NK-92 (cell line): ENCODE results near the gene EML5.

Experiments
- DNase-seq: peaks from one replicate; lab custom pipeline; 2025; ENCODE audit not compliant: unreplicated experiment; lab: John Stamatoyannopoulos, UW

Gene EML5

GRCh38 chr14:88729159-88729558 is 63.6 kb downstream of the EML5 start:
- no peak for DNase-seq

DNA sequence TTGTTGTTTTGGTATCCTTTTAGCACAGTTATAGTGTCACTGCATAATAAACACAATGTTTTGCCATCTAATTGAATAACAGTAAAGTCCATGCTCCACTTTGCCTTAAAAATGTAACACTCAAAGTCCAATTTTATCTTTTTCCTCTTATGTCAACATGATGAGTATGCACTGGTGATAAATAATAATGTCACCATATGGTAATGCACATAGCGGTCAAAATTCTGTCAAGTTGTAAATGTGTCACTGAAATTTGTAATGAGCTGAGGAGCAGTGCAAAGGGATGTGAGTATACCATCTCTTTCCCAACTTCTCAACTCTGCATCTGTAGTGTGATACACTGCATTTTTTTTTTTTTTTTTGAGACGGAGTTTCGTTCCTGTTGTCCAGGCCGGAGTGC is 65.7 kb downstream of the EML5 start:
- no peak for DNase-seq

DNA sequence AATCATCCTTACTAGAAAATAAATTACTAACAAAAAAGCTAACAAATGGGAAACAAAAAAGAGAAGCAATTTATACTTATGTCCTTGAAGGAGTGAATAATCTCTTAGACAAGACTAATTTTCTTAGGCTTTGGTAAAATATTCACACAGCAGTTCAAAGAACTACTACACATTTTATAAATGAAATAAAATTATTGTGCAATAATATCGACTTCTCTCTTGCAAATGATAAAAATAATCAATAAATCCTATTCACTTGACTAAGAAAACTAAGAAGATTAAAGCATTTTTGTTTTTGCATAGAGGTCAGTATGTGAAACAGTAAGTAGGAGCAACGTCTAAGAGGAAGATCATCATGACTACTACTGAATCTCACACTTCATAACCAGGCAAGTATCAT is 82.0 kb downstream of the EML5 start:
- DNase-seq: no peak

DNA sequence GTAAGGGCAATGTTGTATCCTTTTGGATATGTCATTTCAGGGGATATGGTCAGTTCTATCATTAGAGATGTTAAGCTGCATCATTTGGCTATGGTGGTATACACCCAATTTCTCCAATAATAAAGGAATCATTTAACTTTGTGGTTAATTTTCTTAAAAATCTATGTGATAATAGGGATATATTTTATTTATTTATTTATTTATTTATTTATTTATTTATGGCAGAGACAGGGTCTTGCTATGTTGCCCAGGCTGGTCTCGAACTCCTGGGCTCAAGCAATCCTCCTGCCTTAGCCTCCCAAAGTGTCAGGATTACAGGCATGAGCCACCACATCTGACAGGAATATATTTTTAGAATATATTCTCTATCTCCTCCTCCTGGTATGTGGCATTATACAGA is 85.7 kb downstream of the EML5 start:
- DNase-seq: no peak

DNA sequence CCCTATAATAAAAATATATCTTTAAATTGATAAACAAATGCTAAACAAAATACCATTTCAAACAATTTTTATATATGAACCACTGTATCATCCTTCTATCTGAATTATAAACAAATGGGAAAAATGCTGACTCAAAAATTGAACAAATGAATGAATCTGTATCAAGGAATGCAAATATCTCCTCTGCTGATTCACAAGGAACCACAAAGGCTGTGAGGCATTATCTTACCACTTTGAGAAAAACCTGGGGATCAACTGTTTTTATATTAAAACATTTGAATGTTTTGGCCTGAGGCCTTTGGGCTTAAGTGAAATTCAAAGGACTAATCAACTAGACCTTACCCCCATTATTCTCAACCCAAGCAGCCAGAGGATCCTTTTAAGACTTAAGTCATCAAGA is 86.3 kb downstream of the EML5 start:
- no peak for DNase-seq

DNA sequence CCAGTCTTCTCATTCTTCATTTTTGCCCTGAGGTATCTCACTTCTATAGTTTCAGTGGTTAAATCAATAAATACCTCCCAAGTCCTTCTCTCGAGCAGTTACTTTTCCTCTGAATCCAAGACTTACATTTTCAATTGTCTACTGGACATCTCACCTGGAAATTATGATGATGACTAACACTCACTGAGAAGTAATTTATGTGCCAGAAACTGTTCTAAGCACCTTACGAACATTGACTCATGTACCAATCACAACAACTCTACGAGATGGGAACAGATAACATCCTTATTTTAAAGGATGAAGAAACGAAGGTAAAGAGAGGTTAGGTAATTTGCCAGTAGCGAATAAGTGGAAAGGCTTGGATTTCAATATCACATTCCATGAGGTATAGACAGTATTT is 94.1 kb downstream of the EML5 start:
- DNase-seq: no peak

DNA sequence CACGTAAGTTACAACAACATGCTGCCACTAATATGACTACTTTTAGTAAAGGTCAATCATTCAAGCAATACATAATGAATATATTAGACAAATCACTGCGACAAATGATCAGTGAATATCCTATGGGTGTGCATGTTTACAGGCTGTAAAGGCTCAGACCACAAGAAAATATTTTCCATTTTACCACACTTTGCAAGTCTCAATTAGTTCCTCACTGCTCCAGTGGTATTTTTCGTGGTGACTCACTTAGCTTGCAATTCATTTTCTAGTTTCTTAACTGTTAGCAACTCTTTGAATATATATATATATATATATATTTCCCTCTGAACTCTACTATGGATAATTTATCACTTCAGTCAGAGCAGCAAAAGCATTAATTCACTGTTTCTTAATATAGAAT is 96.9 kb downstream of the EML5 start:
- no peak for DNase-seq

GRCh38 chr14:88688386-88688785 is 104.4 kb downstream of the EML5 start:
- no peak for DNase-seq

DNA sequence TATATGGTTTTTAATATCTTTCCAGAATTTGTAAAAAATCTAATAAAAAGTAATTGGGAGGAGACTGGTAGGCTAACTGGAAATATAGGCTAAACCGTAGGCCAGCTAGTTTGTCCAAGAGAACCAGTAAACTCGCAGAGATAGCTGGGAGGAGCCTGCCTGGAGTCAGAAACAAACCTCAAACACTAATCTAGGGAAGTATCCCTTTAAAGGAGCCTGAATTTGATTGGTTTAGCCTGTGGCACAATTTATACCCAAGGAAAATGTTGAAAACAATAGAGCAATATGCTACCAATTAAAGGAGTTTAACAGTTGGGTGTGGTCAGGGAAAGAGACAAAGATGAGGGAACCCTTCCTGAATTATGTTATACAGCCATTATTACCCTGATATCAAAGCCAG is 109.6 kb downstream of the EML5 start:
- DNase-seq: no peak

DNA sequence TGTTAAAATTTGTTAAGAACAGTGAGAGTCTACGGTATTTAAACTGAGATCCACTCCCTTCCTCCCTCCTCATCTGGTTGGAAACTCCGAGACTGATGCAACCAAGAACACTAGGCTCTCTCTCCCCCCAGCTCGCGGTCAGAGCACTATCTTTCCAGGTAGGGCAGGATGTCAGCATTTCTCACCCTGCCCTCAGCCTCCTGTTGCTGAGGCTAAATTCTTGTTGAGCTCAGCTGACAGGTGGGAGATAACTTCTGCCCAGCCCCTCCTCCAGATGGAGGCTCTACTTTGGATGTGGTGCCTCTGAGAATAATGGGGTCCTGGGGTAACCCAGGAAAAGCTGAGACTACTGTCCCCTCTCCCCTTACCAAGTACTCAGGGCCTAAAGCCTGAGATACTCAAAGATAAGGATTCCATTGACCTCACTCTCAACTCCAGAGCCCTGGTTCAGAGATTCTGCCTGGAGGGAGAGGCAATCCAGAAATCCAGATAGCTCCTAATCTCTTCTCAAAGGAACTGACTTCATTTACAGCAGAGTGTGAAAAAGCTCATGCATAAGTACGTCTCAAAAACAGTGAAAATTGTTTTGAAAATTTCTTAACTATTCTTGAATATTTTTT is 110.1 kb downstream of the EML5 start:
- no peak for DNase-seq

- no peak for DNase-seq
Measured at GRCh38 chr14:88681755-88682494, 110.8 kb downstream of the EML5 start.

DNA sequence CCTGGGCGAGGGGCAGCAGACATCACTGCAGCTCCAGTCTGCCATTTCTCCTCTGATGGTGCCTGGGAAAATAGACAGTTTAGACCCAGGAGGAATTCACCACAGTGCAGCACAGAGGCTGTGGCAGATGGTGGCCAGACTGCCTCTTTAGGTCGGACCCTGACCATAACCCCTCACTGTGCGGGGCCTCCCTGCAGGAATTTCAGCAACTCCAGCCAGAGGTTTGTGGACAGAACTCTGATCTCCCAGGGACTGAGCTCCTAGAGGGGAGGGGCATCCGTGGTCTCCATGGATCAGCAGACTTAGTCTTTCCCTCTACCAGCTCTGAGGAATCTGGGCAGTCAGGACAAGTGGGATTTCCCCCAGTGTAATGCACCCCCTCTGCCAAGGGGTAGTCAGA is 123.4 kb downstream of the EML5 start:
- DNase-seq: no peak

DNA sequence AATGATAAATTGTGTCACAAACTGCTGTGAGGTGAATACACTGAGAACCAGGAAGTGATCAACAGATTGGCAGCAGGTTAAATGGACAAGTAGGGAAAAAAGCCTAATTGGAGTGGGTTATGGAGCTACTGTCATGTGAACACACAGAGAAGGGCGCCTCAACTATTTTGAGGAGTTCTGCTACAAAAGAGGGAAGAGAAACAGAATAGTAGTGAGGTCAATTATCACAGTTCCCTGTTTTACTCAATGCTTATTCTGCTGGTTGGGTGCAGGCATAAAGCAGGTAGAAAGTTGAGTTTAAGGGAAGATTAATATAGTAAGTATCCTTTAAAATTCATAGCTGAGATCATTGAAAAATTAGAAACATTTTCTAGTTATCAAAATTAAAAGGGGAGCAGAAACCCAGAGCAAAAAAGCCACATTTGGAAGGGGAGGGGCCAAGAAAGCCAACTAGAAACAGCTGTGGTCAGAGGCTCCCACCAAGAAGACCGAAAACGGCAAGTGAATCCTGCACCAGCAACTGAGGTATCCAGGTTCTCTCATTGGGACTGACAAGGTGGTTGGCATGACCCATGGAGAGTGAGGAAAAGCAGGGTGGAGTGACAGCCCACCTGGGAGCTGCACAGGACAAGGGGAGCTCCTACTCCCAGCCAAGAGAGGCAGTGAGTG is 124.2 kb downstream of the EML5 start:
- no peak for DNase-seq

GRCh38 chr14:88667555-88668273 is 125.0 kb downstream of the EML5 start:
- no peak for DNase-seq

DNA sequence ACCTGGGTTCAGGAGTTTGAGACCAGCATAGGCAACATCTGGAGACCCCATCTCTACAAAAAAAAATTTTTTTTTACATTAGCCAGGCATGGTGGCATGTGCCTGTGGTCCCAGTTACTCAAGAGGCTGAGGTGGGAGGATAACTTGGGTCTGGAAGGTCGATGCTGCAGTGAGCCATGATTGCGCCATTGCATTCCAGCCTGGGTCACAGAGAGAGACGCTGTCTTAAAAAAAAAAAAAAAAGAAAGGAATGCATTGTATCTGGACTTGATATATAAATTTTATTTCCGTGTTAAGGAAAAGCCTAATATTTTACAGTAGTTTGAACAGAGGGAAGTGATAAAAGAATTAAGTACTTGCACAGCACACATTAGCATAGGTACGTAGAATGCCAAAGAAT is 132.7 kb downstream of the EML5 start:
- DNase-seq: no peak

DNA sequence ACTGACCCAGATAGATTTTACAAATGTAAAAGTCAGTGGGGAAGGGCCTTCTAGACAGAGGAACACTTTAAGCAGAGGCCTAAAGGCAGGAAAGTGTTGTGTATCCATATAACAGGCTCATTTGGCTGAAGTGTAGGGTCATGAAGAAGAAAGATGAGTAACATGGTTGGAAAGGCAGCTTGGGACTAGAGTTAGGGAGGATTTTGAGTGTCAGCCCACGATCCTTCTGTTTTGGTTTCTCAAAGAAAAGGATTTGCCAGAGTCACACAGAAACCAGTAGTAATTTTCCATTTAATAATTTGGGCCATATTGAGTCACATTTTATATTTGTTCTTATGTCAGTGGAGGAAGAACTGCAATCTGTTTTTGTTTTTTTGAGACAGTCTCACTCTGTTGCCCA is 153.5 kb downstream of the EML5 start:
- no peak for DNase-seq

DNA sequence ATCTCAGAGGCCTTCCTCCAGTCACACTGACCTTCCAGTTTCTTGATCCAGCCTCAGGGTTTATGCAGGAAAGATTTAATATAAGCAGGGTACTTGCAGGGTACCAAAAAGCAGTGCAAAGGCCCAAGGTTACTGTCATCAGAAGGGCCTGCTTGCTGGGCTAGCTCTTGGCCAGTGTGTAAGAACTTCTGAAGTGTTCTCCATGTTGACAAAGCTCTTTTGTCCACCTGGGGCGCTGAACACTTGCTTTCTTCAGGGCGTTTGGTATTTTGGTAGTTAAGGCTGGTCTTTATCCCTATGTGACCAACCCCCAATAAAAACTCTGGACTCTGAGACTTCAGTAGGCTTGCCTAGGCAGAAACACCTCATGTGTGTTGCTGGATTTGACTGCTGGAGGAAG is 160.2 kb downstream of the EML5 start:
- DNase-seq: no peak

DNA sequence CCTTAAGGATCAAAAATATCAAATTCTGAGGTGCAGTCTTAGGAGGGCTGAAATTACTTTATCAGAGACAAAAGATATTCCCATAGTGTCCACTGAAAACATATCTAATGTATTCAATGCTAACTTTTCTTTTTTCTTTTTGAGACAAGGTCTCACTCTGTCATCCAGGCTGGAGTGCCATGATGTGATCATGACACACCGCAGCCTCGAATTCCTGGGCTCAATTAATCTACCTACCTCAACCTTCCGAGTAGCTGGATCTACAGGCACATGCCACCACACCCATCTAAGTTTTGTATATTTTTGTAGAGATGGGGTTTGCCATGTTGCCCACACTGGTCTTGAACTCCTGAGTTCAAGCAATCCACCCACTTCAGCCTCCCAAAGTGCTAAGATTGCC is 161.7 kb downstream of the EML5 start:
- no peak for DNase-seq

DNA sequence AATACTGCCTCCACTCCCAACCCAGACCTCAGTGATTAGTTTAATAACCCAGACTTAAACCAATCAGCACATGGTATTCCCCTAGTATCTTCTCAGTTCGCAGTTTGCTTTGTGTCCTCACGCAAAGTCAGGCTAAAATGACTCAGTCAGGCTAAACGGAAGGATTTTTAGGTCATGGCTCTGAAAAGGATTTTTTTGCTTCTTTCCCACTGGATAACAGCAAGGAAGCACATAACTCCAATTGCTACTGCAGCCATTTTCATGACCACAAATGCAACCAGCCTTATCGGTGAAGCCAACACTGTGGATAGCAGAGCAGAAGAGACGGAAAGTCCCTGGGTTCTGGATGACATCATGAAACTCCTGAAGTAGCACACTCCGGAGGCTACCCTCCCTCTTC is 162.2 kb downstream of the EML5 start:
- DNase-seq: no peak

DNA sequence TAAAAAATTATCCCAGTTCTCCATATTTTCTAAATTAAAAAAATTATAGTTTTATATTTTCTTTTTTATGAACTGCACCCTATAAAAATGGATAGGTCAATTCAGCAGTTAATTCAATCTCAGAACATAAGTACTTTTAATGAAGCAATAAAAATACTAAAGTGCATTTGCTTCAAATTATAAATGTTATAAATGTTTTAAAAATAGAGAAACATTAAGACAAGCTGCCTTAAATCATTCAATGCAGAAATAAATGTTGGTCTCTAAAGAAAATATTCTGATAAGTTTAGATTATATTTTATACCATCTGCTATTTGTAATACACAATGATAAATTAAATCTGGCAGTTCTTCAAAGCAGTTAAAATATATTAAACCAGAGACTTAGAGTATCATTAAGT is 164.3 kb downstream of the EML5 start:
- DNase-seq: no peak

DNA sequence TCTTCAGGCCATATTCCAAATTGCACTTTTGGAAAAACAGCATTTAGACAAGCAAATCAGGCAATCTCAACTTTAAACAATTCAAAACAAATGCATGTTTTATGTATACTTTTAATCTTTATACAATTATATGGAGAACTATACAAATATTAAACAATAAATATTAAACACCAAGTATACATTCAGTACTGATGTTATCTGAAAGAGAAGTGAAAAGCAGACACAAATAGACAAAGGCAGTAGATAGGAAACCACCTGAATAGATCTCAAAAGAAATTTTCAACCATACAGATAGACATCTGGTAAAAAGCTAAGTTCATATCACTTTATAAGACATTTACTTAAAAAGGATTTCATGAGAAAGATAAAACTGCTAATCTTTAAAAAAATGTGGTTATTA is 164.7 kb downstream of the EML5 start:
- DNase-seq: no peak

DNA sequence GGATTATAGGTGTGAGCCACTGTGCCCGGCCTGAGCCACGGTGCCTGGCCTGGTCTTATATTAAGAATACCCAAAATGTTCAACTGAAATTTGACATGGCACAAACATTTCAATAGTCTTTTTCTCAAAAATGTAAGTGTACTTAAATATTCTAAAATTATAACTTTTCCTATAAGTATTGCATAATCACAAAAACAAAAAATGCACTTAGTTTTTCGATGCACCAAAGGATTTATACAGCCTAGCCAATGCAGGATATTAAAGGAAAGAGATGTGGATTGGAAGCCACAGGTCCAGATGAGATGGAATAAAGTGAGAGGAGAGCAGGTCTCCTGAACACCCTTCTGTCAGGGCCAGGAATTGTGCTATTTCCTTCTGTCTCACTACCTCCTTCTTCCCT is 167.1 kb downstream of the EML5 start:
- no peak for DNase-seq
